ENCODE results near the gene MCM10. TPM values are rescaled to one million over a fixed set of nuclear protein-coding genes. Genes with fewer than 3 reads are reported as not detected.
"Not testable (repeated sequence)": the region's sequence is repeated elsewhere in the genome, so short reads cannot be mapped to it uniquely, and the experiment has no call there.

The MCM10 gene
- total and polyA plus RNA-seq, 9 of the 15 experiments (the other 6 are each of a cell fraction or from before 2014, with no cell fraction given) = 10.4 to 68.1 (median 48.0) TPM

GRCh38 chr10:13234172-13234571 lies 72.8 kb downstream of the MCM10 start, which contains the start of gene UCMA (continued):
- no peak for TF ChIP-seq ZNF318 (IDR thresholded peaks at IDR 0.05; ENCODE audit: borderline replicate concordance in 1 of 2, low read depth in 1 of 2)
- TF ChIP-seq KAT7 (CRISPR knock-in tag; IDR thresholded peaks at IDR 0.05; ENCODE audit: borderline replicate concordance) = no peak

- H3K4me1 ChIP-seq (replicated peaks in 1 of 2; ENCODE audit: control insufficient read depth in 2 of 2, insufficient read depth in 2 of 2, low read length in 2 of 2); H4K20me1 ChIP-seq (replicated peaks; ENCODE audit: control insufficient read depth, insufficient read depth, low read length); FAIRE-seq; H3K27ac ChIP-seq (ENCODE audit: extremely low read depth, low read depth, low read length); H3K79me2 ChIP-seq (ENCODE audit: control insufficient read depth, insufficient read depth, low read length); H3K4me3 ChIP-seq; H3K9ac ChIP-seq (ENCODE audit: insufficient read depth in 1 of 2, low read depth in 2 of 2, low read length in 2 of 2); H3K9me3 ChIP-seq (replicated peaks; ENCODE audit: control insufficient read depth, insufficient read depth, low read depth, low read length); in situ Hi-C loops (cut with MboI); H3K4me2 ChIP-seq (ENCODE audit: insufficient read depth, low read length); H2AFZ ChIP-seq (ENCODE audit: low read depth, low read length); H3K9me1 ChIP-seq (ENCODE audit: control insufficient read depth, insufficient read depth, low read length); BruUV-seq (replicated peaks); H3K36me3 ChIP-seq (ENCODE audit: control insufficient read depth, insufficient read depth, low read length); intact Hi-C loops (cut with micrococcal nuclease); POLR2A ChIA-PET; CTCF ChIA-PET (ENCODE audit: low intra/inter-chr PET ratio); DNase-seq (ENCODE audit: extremely low read depth in 1 of 4, low spot score in 3 of 4); ATAC-seq: not testable (repeated sequence)
- H3K27me3 ChIP-seq (ENCODE audit: control insufficient read depth in 2 of 2, insufficient read depth in 2 of 2, low read length in 2 of 2) = peaks cover 35 to 71% of the 10 kb centered on the region in 2 experiments
- WGBS (ENCODE audit: insufficient coverage, low coverage, missing lambda C conversion rate) = 5% methylated on average over 13 of the region's 13 CpGs
These were observed 73.4 kb downstream of the MCM10 start for GRCh38 chr10:13234736-13235135.

Measured in K562 (cell line).